NCI-H774 (cell line): Measurements from ENCODE around the gene GPR31.
"Not testable (repeated sequence)": the region's sequence is repeated elsewhere in the genome, so short reads cannot be mapped to it uniquely, and the experiment has no call there.

Experiments
- DNase-seq: peaks from one replicate; lab custom pipeline; 2025; lab: John Stamatoyannopoulos, UW

The GPR31 gene

GRCh38 chr6:167157863-167158262, at the start of gene GPR31:
Gene GPR31, minus strand, starts transcription at chr6:167157980. Its CDS starts 149 bp downstream, at chr6:167157831.
- DNase-seq = no peak

GRCh38 chr6:167207527-167207926, 49.7 kb upstream of the GPR31 start:
- DNase-seq = no peak

- not testable (repeated sequence) for DNase-seq
Observed at GRCh38 chr6:167205316-167205715, 47.5 kb upstream of the GPR31 start.

GRCh38 chr6:167204059-167204348, 46.2 kb upstream of the GPR31 start:
- peak; percentile 81 for DNase-seq

- not testable (repeated sequence) for DNase-seq
Observed at GRCh38 chr6:167203261-167204058, 45.7 kb upstream of the GPR31 start.

GRCh38 chr6:167202613-167203012, 44.8 kb upstream of the GPR31 start:
- not testable (repeated sequence) for DNase-seq

- DNase-seq = no peak
Observed at GRCh38 chr6:167200806-167201205, 43.0 kb upstream of the GPR31 start.

GRCh38 chr6:167195941-167196610, 38.3 kb upstream of the GPR31 start:
- not testable (repeated sequence) for DNase-seq

- not testable (repeated sequence) for DNase-seq
Observed at GRCh38 chr6:167193515-167194125, 35.8 kb upstream of the GPR31 start.

GRCh38 chr6:167191043-167191583, 33.3 kb upstream of the GPR31 start:
- DNase-seq = not testable (repeated sequence)

- not testable (repeated sequence) for DNase-seq
Observed at GRCh38 chr6:167187275-167187674, 29.5 kb upstream of the GPR31 start.

- not testable (repeated sequence) for DNase-seq
Observed at GRCh38 chr6:167185101-167185500, 27.3 kb upstream of the GPR31 start.

GRCh38 chr6:167182913-167183314, 25.1 kb upstream of the GPR31 start:
- DNase-seq = not testable (repeated sequence)

- not testable (repeated sequence) for DNase-seq
Observed at GRCh38 chr6:167181351-167181750, 23.6 kb upstream of the GPR31 start.

GRCh38 chr6:167180086-167180485, 22.3 kb upstream of the GPR31 start:
- not testable (repeated sequence) for DNase-seq

GRCh38 chr6:167178896-167179655, 21.3 kb upstream of the GPR31 start:
- DNase-seq = not testable (repeated sequence)

- DNase-seq = not testable (repeated sequence)
Observed at GRCh38 chr6:167177271-167177670, 19.5 kb upstream of the GPR31 start.

GRCh38 chr6:167172011-167172410, 14.2 kb upstream of the GPR31 start:
- not testable (repeated sequence) for DNase-seq

- not testable (repeated sequence) for DNase-seq
Observed at GRCh38 chr6:167171300-167171699, 13.5 kb upstream of the GPR31 start.

- DNase-seq = not testable (repeated sequence)
Observed at GRCh38 chr6:167169867-167170266, 12.1 kb upstream of the GPR31 start.

- DNase-seq = not testable (repeated sequence)
Observed at GRCh38 chr6:167168296-167168695, 10.5 kb upstream of the GPR31 start.

- not testable (repeated sequence) for DNase-seq
Observed at GRCh38 chr6:167167699-167168098, 9.9 kb upstream of the GPR31 start.
